Right atrium auricular region (tissue), 2 donors: ENCODE measurements around the gene MED13. TPM values are rescaled to one million over a fixed set of nuclear protein-coding genes. Genes with fewer than 3 reads are reported as not detected.
A peak's percentile ranks its signal among the peaks of the same experiment; 100 is the strongest.

ENCODE experiments used
- DNase-seq: peaks from one replicate; pipeline ENCODE4 v3.0.0-alpha.2; 2019; ENCODE audit warnings: low spot score
- H3K27ac ChIP-seq, 2 donors: fragments of 200-600 bp; sonication (generic); 1 replicate in 1 of 2; 2 replicates in 1 of 2; pipeline ENCODE4 v1.5.1; 2016 to 2019
- H3K27me3 ChIP-seq, 2 donors: fragments of 200-600 bp; sonication (generic); one replicate each; pipeline versions ENCODE4 v1.5.1 to v1.6.0; 2017 to 2019
- H3K36me3 ChIP-seq: fragments of 200-600 bp; sonication (generic); one replicate; pipeline ENCODE4 v1.5.1; 2016
- H3K4me1 ChIP-seq, 2 donors: fragments of 200-600 bp; sonication (generic); one replicate each; pipeline versions ENCODE4 v1.5.1 to v1.6.0; 2017 to 2019
- H3K4me3 ChIP-seq, 2 donors: fragments of 200-600 bp; sonication (generic); 1 replicate in 1 of 2; 2 replicates in 1 of 2; pipeline ENCODE4 v1.5.1; 2017 to 2019; ENCODE audit warnings: mild to moderate bottlenecking in 1 of 2, moderate library complexity in 1 of 2
- H3K9me3 ChIP-seq, 2 donors: fragments of 200-600 bp; sonication (generic); one replicate each; pipeline ENCODE4 v1.5.1; 2019
- CTCF ChIP-seq, 2 donors: fragments of 200-600 bp; sonication (generic); IDR thresholded peaks; one replicate each; pipeline ENCODE4 v1.5.1; 2019; ENCODE audit warnings: antibody characterized with exemption in 2 of 2
- total RNA-seq, 2 donors: library from RNA; depleted of rRNA; stranded (reverse); fragments of >200 nt; gene quantifications; one replicate each; pipeline ENCODE4 v1.1.0, GENCODE V29; 2016

MED13 gene
- total RNA-seq: 10 to 100 TPM; 33.2 to 42.4 TPM

- Histone ChIP-seq H3K27me3 (no peaks in the 10 kb centered on the region), H3K4me3 (peak within 1 kb of the TSS; percentile 87 to 99), H3K4me1 (peaks cover 0 to 38% of the 10 kb centered on the region in 2 donors), H3K36me3 (peaks cover 8% of the 10 kb centered on the region), H3K27ac (peak within 1 kb of the TSS; percentile 100), H3K9me3 (no peaks in the 10 kb centered on the region)
- peak; percentile 65 for DNase-seq
- no peak for TF ChIP-seq CTCF (IDR thresholded peaks at IDR 0.05)
Observed at GRCh38 chr17:62064791-62065563, at the start of gene MED13. Gene MED13, minus strand, starts transcription at chr17:62065278. Its CDS starts 73 bp downstream, at chr17:62065205.

- no peak for DNase-seq
- Histone ChIP-seq H3K4me3 (no peak overlapping the region), H3K36me3 (no peaks in the 10 kb centered on the region), H3K4me1 (no peaks in the 10 kb centered on the region), H3K9me3 (no peaks in the 10 kb centered on the region), H3K27me3 (no peaks in the 10 kb centered on the region), H3K27ac (no peak overlapping the region)
- no peak for TF ChIP-seq CTCF (IDR thresholded peaks at IDR 0.05)
Observed at GRCh38 chr17:62112229-62112628, 47.2 kb upstream of the MED13 start.

GRCh38 chr17:62111562-62112171 is 46.6 kb upstream of the MED13 start:
- no peaks in the 10 kb centered on the region for H3K36me3 ChIP-seq
- no peak for DNase-seq
- H3K9me3 ChIP-seq: no peaks in the 10 kb centered on the region
- no peak overlapping the region for H3K27ac ChIP-seq
- TF ChIP-seq CTCF (IDR thresholded peaks at IDR 0.05): no peak
- H3K4me3 ChIP-seq: no peak overlapping the region
- no peaks in the 10 kb centered on the region for H3K4me1 ChIP-seq
- no peaks in the 10 kb centered on the region for H3K27me3 ChIP-seq

GRCh38 chr17:62110923-62111484 is 45.9 kb upstream of the MED13 start:
- no peaks in the 10 kb centered on the region for H3K4me1 ChIP-seq
- no peaks in the 10 kb centered on the region for H3K9me3 ChIP-seq
- TF ChIP-seq CTCF (IDR thresholded peaks at IDR 0.05): no peak
- no peak for DNase-seq
- H3K4me3 ChIP-seq: no peak overlapping the region
- no peak overlapping the region for H3K27ac ChIP-seq
- no peaks in the 10 kb centered on the region for H3K36me3 ChIP-seq
- H3K27me3 ChIP-seq: no peaks in the 10 kb centered on the region

- no peaks in the 10 kb centered on the region for H3K4me1 ChIP-seq
- no peak for TF ChIP-seq CTCF (IDR thresholded peaks at IDR 0.05)
- H3K27ac ChIP-seq: no peak overlapping the region
- no peaks in the 10 kb centered on the region for H3K27me3 ChIP-seq
- no peak for DNase-seq
- H3K9me3 ChIP-seq: no peaks in the 10 kb centered on the region
- H3K36me3 ChIP-seq: no peaks in the 10 kb centered on the region
- no peak overlapping the region for H3K4me3 ChIP-seq
Observed at GRCh38 chr17:62109924-62110323, 44.8 kb upstream of the MED13 start.
